ENCODE data around the gene MCOLN2. TPM values are rescaled to one million over a fixed set of nuclear protein-coding genes. Genes with fewer than 3 reads are reported as not detected.

MCOLN2 gene
- total RNA-seq, 1 experiment from 2014 or later = 3.8 TPM

- no peak for TF ChIP-seq FOXP4 (CRISPR knock-in tag; IDR thresholded peaks at IDR 0.05)
These were observed 57.8 kb downstream of the MCOLN2 start (continued) for GRCh38 chr1:84939151-84939550.

- H3K4me1 Mint-ChIP-seq = peaks cover 10% of the 10 kb centered on the region
- DNase-seq (ENCODE audit: low spot score) (no peak), ATAC-seq (peak; percentile 78)
- ChIA-PET POLR2A (no interaction called here), CTCF (interaction anchor here (0.5 to 3.5 kb wide), 9 partner anchors 8 to 304 kb away, joined by 3 to 33 read pairs (median 5); no protein-coding TSS in a partner anchor)
- H3K9me3 Mint-ChIP-seq = no peaks in the 10 kb centered on the region
- no peak overlapping the region for H3K4me3 Mint-ChIP-seq
- no peaks in the 10 kb centered on the region; the same call in 1 of the 2 replicates for H3K27me3 Mint-ChIP-seq (ENCODE audit: low read depth)
- H3K27ac Mint-ChIP-seq = no peak overlapping the region
- TF ChIP-seq FOXP4 (CRISPR knock-in tag; IDR thresholded peaks at IDR 0.05) = no peak
- no peak for TF ChIP-seq E2F5 (CRISPR knock-in tag; IDR thresholded peaks at IDR 0.05)
- peak; percentile 86 for TF ChIP-seq CTCF (IDR thresholded peaks at IDR 0.05)
- no peak for TF ChIP-seq STAT6 (CRISPR knock-in tag; conservative IDR thresholded peaks at IDR 0.05; ENCODE audit: low read depth)
- TF ChIP-seq NFATC4 (CRISPR knock-in tag; IDR thresholded peaks at IDR 0.05) = no peak
- H3K36me3 Mint-ChIP-seq = no peaks in the 10 kb centered on the region
These were observed 60.6 kb downstream of the MCOLN2 start for GRCh38 chr1:84936116-84936810.

- H3K36me3 Mint-ChIP-seq = no peaks in the 10 kb centered on the region
- POLR2A ChIA-PET = no interaction called here
- TF ChIP-seq HMGA2 (CRISPR knock-in tag; IDR thresholded peaks at IDR 0.05) (no peak), E2F4 (CRISPR knock-in tag; IDR thresholded peaks at IDR 0.05; ENCODE audit: borderline replicate concordance, low read depth) (no peak), PREB (CRISPR knock-in tag; IDR thresholded peaks at IDR 0.05; ENCODE audit: borderline replicate concordance) (no peak), FOXP4 (CRISPR knock-in tag; IDR thresholded peaks at IDR 0.05) (no peak), RELA (CRISPR knock-in tag; IDR thresholded peaks at IDR 0.05; ENCODE audit: borderline replicate concordance) (no peak), ZNF263 (CRISPR knock-in tag; IDR thresholded peaks at IDR 0.05; ENCODE audit: low read depth) (no peak), E2F5 (CRISPR knock-in tag; IDR thresholded peaks at IDR 0.05) (no peak), JUN (CRISPR knock-in tag; IDR thresholded peaks at IDR 0.05) (no peak), ZNF416 (CRISPR knock-in tag; IDR thresholded peaks at IDR 0.05) (no peak)
These were observed 63.8 kb downstream of the MCOLN2 start for GRCh38 chr1:84933011-84933611.

More at GRCh38 chr1:84933011-84933611, 63.8 kb downstream of the MCOLN2 start:
- ATAC-seq (no peak), DNase-seq (ENCODE audit: low spot score) (no peak)
- CTCF ChIA-PET = interaction anchor here (1.0 to 3.5 kb wide), 4 partner anchors 12 to 329 kb away, joined by 3 to 33 read pairs (median 14); no protein-coding TSS in a partner anchor
- H3K27me3 Mint-ChIP-seq (ENCODE audit: low read depth) = no peaks in the 10 kb centered on the region; the same call in 1 of the 2 replicates
- no peaks in the 10 kb centered on the region for H3K9me3 Mint-ChIP-seq
- peaks cover 19% of the 10 kb centered on the region for H3K4me1 Mint-ChIP-seq
- H3K27ac Mint-ChIP-seq = no peak overlapping the region
- no peak overlapping the region for H3K4me3 Mint-ChIP-seq
